WTC11 (cell line): ENCODE data around the gene CBFA2T3. TPM values are rescaled to one million over a fixed set of nuclear protein-coding genes. Genes with fewer than 3 reads are reported as not detected.

Experiments used
- total RNA-seq: library from RNA; stranded (reverse); gene quantifications from 3 replicates; pipeline ENCODE4 v1.2.3, GENCODE V29; 2021

Gene CBFA2T3
- total RNA-seq, 1 experiment from 2014 or later, result 2.6 TPM

Other genes with a start within 250 kb of the CBFA2T3 start
- gene PIEZO1, start 192.0 kb downstream of the CBFA2T3 start, total RNA-seq, result 68.3 to 75.1 TPM (median 71.3 TPM) in 3 replicates
- 142 to 154 TPM (median 149 TPM) in 3 replicates for gene CDT1, start 173.4 kb downstream of the CBFA2T3 start, total RNA-seq
- 272 to 288 TPM (median 282 TPM) in 3 replicates for gene APRT, start 165.3 kb downstream of the CBFA2T3 start, total RNA-seq
- gene GALNS, start 120.3 kb downstream of the CBFA2T3 start, total RNA-seq, result 23.0 to 29.5 TPM (median 25.8 TPM) in 3 replicates
- 63.1 to 82.0 TPM (median 64.5 TPM) in 3 replicates for gene TRAPPC2L, start 120.1 kb downstream of the CBFA2T3 start, total RNA-seq
- not detected in 3 replicates for gene PABPN1L, start 110.5 kb downstream of the CBFA2T3 start, total RNA-seq
- 22.9 to 29.5 TPM (median 26.4 TPM) in 3 replicates for gene ACSF3, start 116.6 kb upstream of the CBFA2T3 start, total RNA-seq
- 0.41 to 0.76 TPM (median 0.46 TPM) in 3 replicates for gene CDH15, start 194.5 kb upstream of the CBFA2T3 start, total RNA-seq
- 9.8 to 12.1 TPM (median 10.7 TPM) in 3 replicates for gene SLC22A31, start 223.3 kb upstream of the CBFA2T3 start, total RNA-seq
- 15.5 to 31.2 TPM (median 15.6 TPM) in 3 replicates for gene ZNF778, start 240.5 kb upstream of the CBFA2T3 start, total RNA-seq